ENCODE data around the gene GRPEL1.

Gene GRPEL1

GRCh38 chr4:7044137-7044930, 23.5 kb downstream of the GRPEL1 start:
- no peaks in the 10 kb centered on the region for H3K9me3 ChIP-seq (ENCODE audit: control insufficient read depth, insufficient read depth, low read length)
- no peaks in the 10 kb centered on the region for H3K36me3 ChIP-seq (ENCODE audit: control insufficient read depth, insufficient read depth, low read length)
- peaks cover 12% of the 10 kb centered on the region; the same call in 1 of the 2 replicates for H3K4me1 ChIP-seq (ENCODE audit: control insufficient read depth, insufficient read depth, low read length)
- H3K4me3 ChIP-seq (ENCODE audit: low read depth, low read length): peak overlapping the region; percentile 97
- no peak overlapping the region for H3K27ac ChIP-seq (ENCODE audit: low read depth, low read length)
- peak overlapping the region; percentile 81; the same call in 1 of the 2 replicates for H3K9ac ChIP-seq (ENCODE audit: low read depth, low read length)
- H3K27me3 ChIP-seq (ENCODE audit: control insufficient read depth, insufficient read depth, low read length): peaks cover 22% of the 10 kb centered on the region

GRCh38 chr4:7043284-7044136, 24.4 kb downstream of the GRPEL1 start, which contains the start of gene TADA2B:
TADA2B (plus strand) TSS chr4:7043372; CDS start chr4:7043580, 208 bp downstream.
- H3K36me3 ChIP-seq (ENCODE audit: control insufficient read depth, insufficient read depth, low read length): no peaks in the 10 kb centered on the region
- H3K27me3 ChIP-seq (ENCODE audit: control insufficient read depth, insufficient read depth, low read length): peaks cover 22% of the 10 kb centered on the region
- H3K9me3 ChIP-seq (ENCODE audit: control insufficient read depth, insufficient read depth, low read length): no peaks in the 10 kb centered on the region
- H3K9ac ChIP-seq (ENCODE audit: low read depth, low read length): peak within 1 kb of the TSS; percentile 81
- H3K4me1 ChIP-seq (ENCODE audit: control insufficient read depth, insufficient read depth, low read length): peaks cover 12% of the 10 kb centered on the region; the same call in 1 of the 2 replicates
- peak within 1 kb of the TSS; percentile 97 for H3K4me3 ChIP-seq (ENCODE audit: low read depth, low read length)
- H3K27ac ChIP-seq (ENCODE audit: low read depth, low read length): peak within 1 kb of the TSS; percentile 47

GRCh38 chr4:7042503-7043283, 25.2 kb downstream of the GRPEL1 start:
- Histone ChIP-seq H3K4me1 (ENCODE audit: control insufficient read depth, insufficient read depth, low read length) (peaks cover 12% of the 10 kb centered on the region; the same call in 1 of the 2 replicates), H3K9me3 (ENCODE audit: control insufficient read depth, insufficient read depth, low read length) (no peaks in the 10 kb centered on the region), H3K27ac (ENCODE audit: low read depth, low read length) (peak overlapping the region; percentile 33), H3K27me3 (ENCODE audit: control insufficient read depth, insufficient read depth, low read length) (peaks cover 22% of the 10 kb centered on the region), H3K36me3 (ENCODE audit: control insufficient read depth, insufficient read depth, low read length) (no peaks in the 10 kb centered on the region), H3K9ac (ENCODE audit: low read depth, low read length) (no peak overlapping the region), H3K4me3 (ENCODE audit: low read depth, low read length) (peak overlapping the region; percentile 71)

GRCh38 chr4:7041801-7042502, 25.9 kb downstream of the GRPEL1 start:
- Histone ChIP-seq H3K36me3 (ENCODE audit: control insufficient read depth, insufficient read depth, low read length) (no peaks in the 10 kb centered on the region), H3K27me3 (ENCODE audit: control insufficient read depth, insufficient read depth, low read length) (peaks cover 22% of the 10 kb centered on the region), H3K4me1 (ENCODE audit: control insufficient read depth, insufficient read depth, low read length) (peaks cover 12% of the 10 kb centered on the region; the same call in 1 of the 2 replicates), H3K9me3 (ENCODE audit: control insufficient read depth, insufficient read depth, low read length) (no peaks in the 10 kb centered on the region), H3K4me3 (ENCODE audit: low read depth, low read length) (peak overlapping the region; percentile 71), H3K27ac (ENCODE audit: low read depth, low read length) (no peak overlapping the region), H3K9ac (ENCODE audit: low read depth, low read length) (no peak overlapping the region)

- Histone ChIP-seq H3K9me3 (ENCODE audit: control insufficient read depth, insufficient read depth, low read length) (no peaks in the 10 kb centered on the region), H3K4me1 (ENCODE audit: control insufficient read depth, insufficient read depth, low read length) (peaks cover 12% of the 10 kb centered on the region; the same call in 1 of the 2 replicates), H3K27me3 (ENCODE audit: control insufficient read depth, insufficient read depth, low read length) (peaks cover 22% of the 10 kb centered on the region), H3K27ac (ENCODE audit: low read depth, low read length) (no peak overlapping the region), H3K9ac (ENCODE audit: low read depth, low read length) (no peak overlapping the region), H3K4me3 (ENCODE audit: low read depth, low read length) (no peak overlapping the region), H3K36me3 (ENCODE audit: control insufficient read depth, insufficient read depth, low read length) (no peaks in the 10 kb centered on the region)
Observed at GRCh38 chr4:7041246-7041645, 26.6 kb downstream of the GRPEL1 start.

- Histone ChIP-seq H3K4me3 (ENCODE audit: low read depth, low read length) (no peak overlapping the region), H3K27ac (ENCODE audit: low read depth, low read length) (no peak overlapping the region), H3K4me1 (ENCODE audit: control insufficient read depth, insufficient read depth, low read length) (peaks cover 12% of the 10 kb centered on the region; the same call in 1 of the 2 replicates), H3K9me3 (ENCODE audit: control insufficient read depth, insufficient read depth, low read length) (no peaks in the 10 kb centered on the region), H3K9ac (ENCODE audit: low read depth, low read length) (no peak overlapping the region), H3K36me3 (ENCODE audit: control insufficient read depth, insufficient read depth, low read length) (no peaks in the 10 kb centered on the region), H3K27me3 (ENCODE audit: control insufficient read depth, insufficient read depth, low read length) (peaks cover 22% of the 10 kb centered on the region)
Observed at GRCh38 chr4:7040765-7041164, 27.1 kb downstream of the GRPEL1 start.

GRCh38 chr4:7037425-7037824, 30.4 kb downstream of the GRPEL1 start:
- Histone ChIP-seq H3K9ac (ENCODE audit: low read depth, low read length) (no peak overlapping the region), H3K27me3 (ENCODE audit: control insufficient read depth, insufficient read depth, low read length) (peaks cover 18% of the 10 kb centered on the region), H3K4me3 (ENCODE audit: low read depth, low read length) (no peak overlapping the region), H3K27ac (ENCODE audit: low read depth, low read length) (no peak overlapping the region), H3K36me3 (ENCODE audit: control insufficient read depth, insufficient read depth, low read length) (peaks cover 3% of the 10 kb centered on the region), H3K4me1 (ENCODE audit: control insufficient read depth, insufficient read depth, low read length) (no peaks in the 10 kb centered on the region), H3K9me3 (ENCODE audit: control insufficient read depth, insufficient read depth, low read length) (no peaks in the 10 kb centered on the region)

GRCh38 chr4:7034262-7035081, 33.4 kb downstream of the GRPEL1 start:
- Histone ChIP-seq H3K4me1 (ENCODE audit: control insufficient read depth, insufficient read depth, low read length) (no peaks in the 10 kb centered on the region), H3K9me3 (ENCODE audit: control insufficient read depth, insufficient read depth, low read length) (no peaks in the 10 kb centered on the region), H3K27ac (ENCODE audit: low read depth, low read length) (peak overlapping the region; percentile 10), H3K36me3 (ENCODE audit: control insufficient read depth, insufficient read depth, low read length) (peaks cover 31% of the 10 kb centered on the region), H3K27me3 (ENCODE audit: control insufficient read depth, insufficient read depth, low read length) (no peaks in the 10 kb centered on the region), H3K9ac (ENCODE audit: low read depth, low read length) (no peak overlapping the region), H3K4me3 (ENCODE audit: low read depth, low read length) (no peak overlapping the region)

- Histone ChIP-seq H3K4me3 (ENCODE audit: low read depth, low read length) (no peak overlapping the region), H3K27ac (ENCODE audit: low read depth, low read length) (no peak overlapping the region), H3K27me3 (ENCODE audit: control insufficient read depth, insufficient read depth, low read length) (no peaks in the 10 kb centered on the region), H3K9me3 (ENCODE audit: control insufficient read depth, insufficient read depth, low read length) (no peaks in the 10 kb centered on the region), H3K9ac (ENCODE audit: low read depth, low read length) (no peak overlapping the region), H3K4me1 (ENCODE audit: control insufficient read depth, insufficient read depth, low read length) (no peaks in the 10 kb centered on the region), H3K36me3 (ENCODE audit: control insufficient read depth, insufficient read depth, low read length) (peaks cover 43% of the 10 kb centered on the region)
Observed at GRCh38 chr4:7032596-7032995, 35.3 kb downstream of the GRPEL1 start.
